Naive B cell (primary cell): ENCODE results near the gene ING3. TPM values are rescaled to one million over a fixed set of nuclear protein-coding genes. Genes with fewer than 3 reads are reported as not detected.

Experiments used
- ATAC-seq, 2 donors: fragments of 150-1000 bp; cut with Tn5 transposase; 2 replicates each; pipeline ENCODE4 v1.10.0; 2021; ENCODE audit warnings: low read depth in 2 of 2, mild to moderate bottlenecking in 2 of 2, moderate library complexity in 2 of 2
- DNase-seq: peaks from one replicate; pipeline ENCODE4 v3.0.0; 2022
- H3K27ac Mint-ChIP-seq, 6 donors: one replicate each; pipeline ENCODE4 v1.8.0; 2020 to 2022; ENCODE audit warnings: mild to moderate bottlenecking in 6 of 6, mixed read lengths in 6 of 6, moderate library complexity in 5 of 6, inconsistent platforms in 2 of 6
- H3K27me3 Mint-ChIP-seq, 3 donors: one replicate each; pipeline ENCODE4 v1.8.0; 2021 to 2022; ENCODE audit warnings: mixed read lengths in 3 of 3, mild to moderate bottlenecking in 1 of 3
- H3K36me3 Mint-ChIP-seq, 2 donors: one replicate each; pipeline ENCODE4 v1.8.0; 2020 to 2022; ENCODE audit warnings: mixed read lengths in 2 of 2, inconsistent platforms in 1 of 2, mild to moderate bottlenecking in 1 of 2
- H3K4me1 Mint-ChIP-seq, 3 donors: one replicate each; pipeline ENCODE4 v1.8.0; 2020 to 2022; ENCODE audit warnings: mixed read lengths in 3 of 3, inconsistent platforms in 1 of 3, mild to moderate bottlenecking in 1 of 3, moderate library complexity in 1 of 3
- H3K4me3 Mint-ChIP-seq, 8 donors: one replicate each; pipeline ENCODE4 v1.8.0; 2020 to 2022; ENCODE audit warnings: mild to moderate bottlenecking in 8 of 8, mixed read lengths in 8 of 8, moderate library complexity in 8 of 8, inconsistent platforms in 2 of 8
- H3K9me3 Mint-ChIP-seq, 7 donors: one replicate each; pipeline ENCODE4 v1.8.0; 2020 to 2022; ENCODE audit warnings: mixed read lengths in 7 of 7, mild to moderate bottlenecking in 5 of 7, inconsistent platforms in 2 of 7, moderate library complexity in 1 of 7
- polyA plus RNA-seq, 6 donors: library from polyadenylated mRNA; unstranded; fragments of 300-500 nt; fragmentation: Illumina TruSeq; gene quantifications; one replicate each; pipeline ENCODE4 v1.2.3, GENCODE V29; 2021; ENCODE audit warnings: low read depth in 6 of 6

Gene ING3, protein sequence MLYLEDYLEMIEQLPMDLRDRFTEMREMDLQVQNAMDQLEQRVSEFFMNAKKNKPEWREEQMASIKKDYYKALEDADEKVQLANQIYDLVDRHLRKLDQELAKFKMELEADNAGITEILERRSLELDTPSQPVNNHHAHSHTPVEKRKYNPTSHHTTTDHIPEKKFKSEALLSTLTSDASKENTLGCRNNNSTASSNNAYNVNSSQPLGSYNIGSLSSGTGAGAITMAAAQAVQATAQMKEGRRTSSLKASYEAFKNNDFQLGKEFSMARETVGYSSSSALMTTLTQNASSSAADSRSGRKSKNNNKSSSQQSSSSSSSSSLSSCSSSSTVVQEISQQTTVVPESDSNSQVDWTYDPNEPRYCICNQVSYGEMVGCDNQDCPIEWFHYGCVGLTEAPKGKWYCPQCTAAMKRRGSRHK
- 10 to 100 TPM; 48.3 to 61.3 (median 53.6) TPM for polyA plus RNA-seq

DNA sequence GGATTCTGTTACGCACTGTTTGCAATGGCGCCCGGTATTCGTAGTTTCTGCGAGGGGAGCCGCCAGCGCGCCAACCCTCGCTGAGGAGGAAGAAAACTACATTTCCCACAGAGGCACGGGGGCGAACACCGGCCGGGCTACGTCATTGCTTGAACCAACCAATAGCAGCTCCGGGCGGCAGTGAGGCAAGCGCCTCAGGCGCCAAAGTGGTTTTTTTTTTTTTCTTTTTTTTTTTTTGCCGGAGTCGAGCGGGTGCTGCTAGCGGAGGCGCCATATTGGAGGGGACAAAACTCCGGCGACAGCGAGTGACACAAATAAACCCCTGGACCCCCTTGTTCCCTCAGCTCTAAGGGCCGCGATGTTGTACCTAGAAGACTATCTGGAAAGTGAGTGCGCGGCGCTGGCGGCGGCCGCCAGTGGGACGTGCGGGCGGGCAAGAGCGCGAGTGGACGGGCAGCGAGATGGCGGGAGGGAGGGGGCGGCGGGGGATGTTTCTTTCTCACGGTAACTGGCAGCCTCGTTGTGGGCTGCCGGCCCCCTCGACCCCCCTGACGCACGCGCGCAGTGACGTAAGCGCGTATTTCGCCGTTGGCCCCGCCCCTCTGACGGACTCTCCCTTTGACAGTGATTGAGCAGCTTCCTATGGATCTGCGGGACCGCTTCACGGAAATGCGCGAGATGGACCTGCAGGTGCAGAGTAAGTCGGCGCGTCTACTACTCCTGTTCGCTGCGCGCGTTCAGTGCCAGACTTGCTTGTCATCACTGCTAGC is at the start of gene ING3:
Gene ING3, plus strand, starts transcription at position 239 of the 770 bp plus-strand sequence. Its CDS starts 120 bp downstream, at position 359.
- Mint-ChIP-seq H3K36me3 (peaks cover 0 to 3% of the 10 kb centered on the region in 2 donors), H3K4me3 (peak within 1 kb of the TSS; percentile 91 to 97 (median 93)), H3K9me3 (no peaks in the 10 kb centered on the region), H3K27ac (peak within 1 kb of the TSS; percentile 99 to 100 (median 99)), H3K27me3 (peaks cover 0 to 7% (median 7%) of the 10 kb centered on the region in 3 donors), H3K4me1 (peaks cover 19 to 25% (median 19%) of the 10 kb centered on the region in 3 donors)
- peak; percentile 87 for ATAC-seq
- DNase-seq, result peak; percentile 98

DNA sequence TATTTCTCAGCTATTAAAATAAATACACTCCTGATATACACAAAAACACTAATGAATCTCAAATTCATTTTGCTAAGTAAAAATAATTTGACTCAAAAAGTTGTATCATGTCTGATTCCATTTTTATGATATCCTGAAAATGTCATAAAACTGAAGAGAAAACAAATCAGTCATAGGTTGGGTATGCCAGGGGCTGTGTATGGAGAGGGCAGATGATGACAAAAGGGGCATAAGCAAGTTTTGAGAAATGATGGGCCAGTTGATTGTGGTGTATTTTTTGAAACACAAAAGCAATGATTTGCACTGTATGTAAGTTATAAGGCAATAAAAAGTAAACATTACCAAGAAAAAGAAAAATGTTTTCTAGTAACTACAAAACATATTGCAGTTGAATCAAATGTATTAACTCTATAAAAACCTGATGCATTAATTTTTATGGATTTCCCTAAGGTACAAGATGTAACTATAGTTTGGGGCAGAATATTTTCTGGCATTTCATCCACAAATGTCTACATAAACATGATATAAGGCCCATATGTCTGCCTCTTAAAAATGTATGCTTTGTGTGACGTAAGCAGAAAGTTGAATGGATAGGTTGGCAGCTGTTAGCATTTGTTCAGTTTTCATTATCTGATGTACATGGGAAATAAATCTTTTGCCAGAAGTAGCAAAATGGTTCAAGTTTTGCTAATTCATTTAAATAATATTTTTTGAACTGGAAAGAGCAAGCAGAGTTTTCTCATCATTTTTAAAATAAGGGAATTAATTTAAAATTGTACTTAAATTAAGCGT is 35.1 kb upstream of the ING3 start:
- no peak for ATAC-seq
- Mint-ChIP-seq H3K4me1 (no peaks in the 10 kb centered on the region), H3K9me3 (peaks cover 0 to 25% (median 7%) of the 10 kb centered on the region in 7 donors), H3K27me3 (peaks cover 0 to 13% (median 6%) of the 10 kb centered on the region in 3 donors), H3K36me3 (no peaks in the 10 kb centered on the region), H3K4me3 (no peak overlapping the region), H3K27ac (no peak overlapping the region)
- no peak for DNase-seq

DNA sequence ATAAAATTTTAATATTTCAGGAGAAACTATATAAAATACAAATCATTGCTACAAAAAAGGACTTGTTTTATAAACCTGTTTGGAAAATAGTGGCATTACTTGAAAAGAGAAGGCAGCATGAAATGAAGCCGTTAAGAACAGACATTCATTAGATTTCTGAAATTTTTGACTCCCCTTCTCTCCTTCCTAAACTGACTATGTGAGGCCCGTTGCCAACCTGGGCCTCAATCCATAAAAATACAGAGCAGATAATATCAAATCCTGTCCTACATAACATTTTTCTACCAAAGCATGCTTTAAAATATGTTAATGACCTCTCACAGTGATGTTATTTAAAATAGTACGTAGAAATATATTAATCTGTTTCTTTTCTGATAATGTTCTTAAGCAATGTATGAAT is 34.5 kb upstream of the ING3 start:
- Mint-ChIP-seq H3K4me1 (no peaks in the 10 kb centered on the region), H3K27ac (no peak overlapping the region), H3K9me3 (peaks cover 0 to 25% (median 7%) of the 10 kb centered on the region in 7 donors), H3K27me3 (peaks cover 0 to 13% (median 6%) of the 10 kb centered on the region in 3 donors), H3K4me3 (no peak overlapping the region), H3K36me3 (no peaks in the 10 kb centered on the region)
- DNase-seq, result no peak
- no peak for ATAC-seq

DNA sequence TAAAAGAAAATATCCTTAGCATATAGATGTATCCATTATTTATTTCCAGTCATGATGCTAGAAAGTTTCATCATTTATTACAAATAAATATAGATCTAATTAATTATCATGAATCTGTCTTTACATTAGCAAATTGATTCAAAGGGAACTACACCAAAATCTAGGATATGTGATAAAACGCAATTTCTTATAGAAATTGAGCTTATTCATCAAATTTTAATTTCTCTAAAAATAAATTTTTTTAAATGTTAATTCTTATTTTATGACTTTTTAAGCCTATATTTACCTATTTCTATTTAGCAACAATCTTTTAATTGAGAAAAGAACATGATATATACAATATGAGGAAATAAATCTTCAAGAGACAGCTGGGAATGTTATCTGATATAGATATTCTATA is 34.0 kb upstream of the ING3 start:
- H3K36me3 Mint-ChIP-seq, result no peaks in the 10 kb centered on the region
- no peak for ATAC-seq

DNA sequence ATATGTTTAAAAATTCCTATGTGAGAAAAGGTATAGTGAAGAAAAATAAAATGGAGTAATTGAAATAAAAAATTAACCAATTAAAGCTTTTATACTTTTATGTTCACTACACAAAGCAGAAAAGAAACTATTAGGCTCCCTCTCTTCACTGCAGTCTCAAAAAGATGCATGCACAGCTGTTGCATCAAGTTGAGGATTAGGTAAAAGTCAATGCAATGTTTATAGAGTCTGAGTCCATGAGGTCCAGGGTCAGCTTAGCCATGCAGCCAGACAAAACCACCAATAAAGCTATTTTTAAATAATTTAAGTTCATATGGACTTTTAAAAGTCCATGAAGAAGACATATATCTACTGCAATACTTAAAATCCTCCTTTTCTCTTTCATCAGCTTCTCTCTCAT is 31.1 kb upstream of the ING3 start:
- H3K4me1 Mint-ChIP-seq, result no peaks in the 10 kb centered on the region
- DNase-seq, result no peak
- no peak overlapping the region for H3K4me3 Mint-ChIP-seq
- no peak for ATAC-seq
- no peak overlapping the region for H3K27ac Mint-ChIP-seq
- H3K9me3 Mint-ChIP-seq, result peaks cover 0 to 1% (median 0%) of the 10 kb centered on the region in 7 donors
- no peaks in the 10 kb centered on the region for H3K36me3 Mint-ChIP-seq
- H3K27me3 Mint-ChIP-seq, result peaks cover 0 to 16% (median 12%) of the 10 kb centered on the region in 3 donors

More for the DNA sequence above, 34.0 kb upstream of the ING3 start:
- Mint-ChIP-seq H3K27me3 (peaks cover 0 to 13% (median 6%) of the 10 kb centered on the region in 3 donors), H3K4me1 (no peaks in the 10 kb centered on the region), H3K9me3 (peaks cover 0 to 25% (median 7%) of the 10 kb centered on the region in 7 donors), H3K27ac (no peak overlapping the region), H3K4me3 (no peak overlapping the region)
- no peak for DNase-seq

DNA sequence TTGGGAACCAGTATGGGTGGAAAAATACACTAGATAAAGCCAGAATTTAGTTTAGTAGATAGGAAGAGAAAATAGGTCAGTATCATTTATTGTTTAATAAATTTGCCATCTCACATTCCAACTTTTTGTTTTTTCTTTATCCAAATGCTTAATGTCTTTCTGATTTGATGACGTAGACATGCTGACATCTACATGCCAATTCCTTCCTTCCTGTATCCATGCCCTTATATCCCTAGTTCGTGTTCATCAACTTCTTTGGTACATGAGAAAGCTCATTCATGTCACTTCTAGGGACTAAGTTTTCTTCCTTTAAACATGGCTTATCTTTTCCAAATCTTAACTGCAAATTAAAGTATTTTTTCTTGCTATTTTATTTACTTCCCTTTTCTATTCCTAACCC is 30.5 kb upstream of the ING3 start:
- Mint-ChIP-seq H3K9me3 (peaks cover 0 to 3% (median 0%) of the 10 kb centered on the region in 7 donors), H3K27ac (no peak overlapping the region), H3K4me1 (no peaks in the 10 kb centered on the region), H3K27me3 (peaks cover 5 to 17% (median 14%) of the 10 kb centered on the region in 3 donors), H3K36me3 (no peaks in the 10 kb centered on the region), H3K4me3 (no peak overlapping the region)
- DNase-seq, result no peak
- no peak for ATAC-seq

DNA sequence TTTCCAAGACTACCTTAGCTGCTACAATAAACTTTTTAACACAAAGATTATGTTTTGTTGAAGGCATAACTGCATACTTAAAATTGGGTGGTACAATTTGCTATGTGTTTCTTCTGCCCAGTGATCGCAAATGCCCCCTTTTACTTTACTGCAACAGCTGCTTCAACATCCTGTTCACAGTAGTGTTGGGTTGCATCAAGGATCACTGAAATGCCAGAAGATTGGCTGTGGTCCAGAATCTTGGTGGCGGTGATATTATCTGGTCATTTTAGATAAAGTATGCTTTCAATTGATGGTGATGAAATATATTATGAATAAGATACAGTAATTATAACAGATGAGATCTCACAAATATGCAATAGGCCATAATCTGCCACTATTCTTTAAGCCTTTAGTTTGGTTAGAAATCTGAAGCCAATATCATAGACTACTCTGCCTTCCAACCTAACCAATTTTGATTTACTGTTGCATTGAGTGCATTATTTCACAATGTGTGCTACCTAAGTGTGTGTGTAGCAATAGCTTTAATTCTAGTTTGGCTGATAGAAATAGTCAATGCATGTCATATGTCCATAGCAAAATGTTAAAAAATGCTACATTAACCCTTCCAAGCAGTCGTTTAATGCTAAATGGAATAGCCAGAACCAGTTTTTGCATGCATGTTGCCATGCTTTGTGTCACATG is 29.8 kb upstream of the ING3 start:
- H3K27me3 Mint-ChIP-seq, result peaks cover 10 to 22% (median 14%) of the 10 kb centered on the region in 3 donors
- H3K4me1 Mint-ChIP-seq, result no peaks in the 10 kb centered on the region
- peaks cover 0 to 4% (median 0%) of the 10 kb centered on the region in 7 donors for H3K9me3 Mint-ChIP-seq
- H3K36me3 Mint-ChIP-seq, result no peaks in the 10 kb centered on the region
- DNase-seq, result no peak
- no peak for ATAC-seq
- H3K27ac Mint-ChIP-seq, result no peak overlapping the region
- no peak overlapping the region for H3K4me3 Mint-ChIP-seq

DNA sequence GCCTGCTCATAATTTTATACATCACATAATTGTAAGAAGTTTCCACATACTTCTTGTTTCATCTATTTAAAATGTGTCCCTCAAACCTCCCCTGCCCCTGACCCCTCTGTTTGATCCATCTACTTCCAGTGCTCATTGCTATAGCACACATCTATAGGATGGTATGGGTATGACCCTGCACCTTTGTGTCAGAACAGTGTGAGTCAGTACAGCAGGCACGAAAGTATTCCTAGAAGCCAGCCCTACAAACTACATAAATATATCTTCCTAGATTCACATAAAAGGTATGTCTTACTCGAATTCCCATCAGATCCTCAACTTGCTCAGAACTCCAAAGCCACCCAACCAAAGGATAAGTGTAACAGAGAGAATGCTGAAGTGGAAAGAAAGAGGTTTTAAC is 25.7 kb upstream of the ING3 start:
- Mint-ChIP-seq H3K4me3 (no peak overlapping the region), H3K9me3 (peaks cover 0 to 4% (median 0%) of the 10 kb centered on the region in 7 donors), H3K27ac (no peak overlapping the region), H3K27me3 (peaks cover 10 to 16% (median 10%) of the 10 kb centered on the region in 3 donors), H3K36me3 (no peaks in the 10 kb centered on the region), H3K4me1 (peaks cover 9 to 14% (median 13%) of the 10 kb centered on the region in 3 donors)
- ATAC-seq (no peak), DNase-seq (no peak)

DNA sequence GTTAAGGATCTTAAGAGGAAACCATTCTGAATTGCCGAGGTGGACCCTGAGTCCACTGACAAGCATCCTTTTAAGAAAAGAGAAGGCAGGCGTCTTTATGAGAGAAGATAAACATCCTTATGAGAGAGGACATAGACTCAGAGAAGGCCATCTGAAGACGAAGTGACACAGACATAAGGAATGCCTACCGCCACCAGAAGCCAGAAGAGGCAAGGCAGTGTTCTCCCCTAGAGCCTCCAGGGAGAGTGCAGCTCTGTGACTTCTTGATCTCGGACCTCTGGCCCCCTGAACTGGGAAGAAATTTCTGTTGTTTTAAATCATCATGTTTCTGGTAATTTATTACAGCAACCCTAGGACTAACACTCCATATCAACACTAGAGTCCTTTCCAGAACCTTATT is 25.2 kb upstream of the ING3 start:
- DNase-seq (no peak), ATAC-seq (no peak)
- Mint-ChIP-seq H3K4me3 (no peak overlapping the region), H3K27me3 (peaks cover 7 to 18% (median 10%) of the 10 kb centered on the region in 3 donors), H3K4me1 (peaks cover 9 to 14% (median 13%) of the 10 kb centered on the region in 3 donors), H3K9me3 (peaks cover 0 to 4% (median 0%) of the 10 kb centered on the region in 7 donors), H3K36me3 (no peaks in the 10 kb centered on the region), H3K27ac (no peak overlapping the region)

DNA sequence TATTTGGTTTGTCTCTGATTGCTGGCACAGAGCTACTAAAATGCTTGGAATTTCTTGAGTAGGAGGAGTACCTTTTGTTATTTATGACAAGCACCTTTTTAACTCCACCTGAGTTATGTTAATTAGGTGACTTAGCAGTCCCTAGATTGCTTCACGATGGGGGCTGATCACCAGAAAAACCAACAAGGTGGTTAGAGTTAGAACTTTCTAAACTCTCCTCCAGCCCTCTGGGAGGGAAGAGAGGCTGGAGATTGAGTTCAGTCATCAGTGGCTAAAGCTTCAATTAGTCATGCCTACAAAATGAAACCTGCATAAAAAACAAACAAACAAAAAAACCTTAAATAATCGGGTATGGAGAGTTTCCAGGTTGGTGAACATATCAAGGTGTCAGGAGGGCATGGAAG is 23.6 kb upstream of the ING3 start:
- H3K27ac Mint-ChIP-seq, result no peak overlapping the region
- no peaks in the 10 kb centered on the region for H3K36me3 Mint-ChIP-seq
- peaks cover 9 to 14% (median 13%) of the 10 kb centered on the region in 3 donors for H3K4me1 Mint-ChIP-seq
- peaks cover 0 to 4% (median 0%) of the 10 kb centered on the region in 7 donors for H3K9me3 Mint-ChIP-seq
- H3K4me3 Mint-ChIP-seq, result no peak overlapping the region
- DNase-seq (no peak), ATAC-seq (no peak)
- H3K27me3 Mint-ChIP-seq, result peaks cover 9 to 21% (median 13%) of the 10 kb centered on the region in 3 donors

DNA sequence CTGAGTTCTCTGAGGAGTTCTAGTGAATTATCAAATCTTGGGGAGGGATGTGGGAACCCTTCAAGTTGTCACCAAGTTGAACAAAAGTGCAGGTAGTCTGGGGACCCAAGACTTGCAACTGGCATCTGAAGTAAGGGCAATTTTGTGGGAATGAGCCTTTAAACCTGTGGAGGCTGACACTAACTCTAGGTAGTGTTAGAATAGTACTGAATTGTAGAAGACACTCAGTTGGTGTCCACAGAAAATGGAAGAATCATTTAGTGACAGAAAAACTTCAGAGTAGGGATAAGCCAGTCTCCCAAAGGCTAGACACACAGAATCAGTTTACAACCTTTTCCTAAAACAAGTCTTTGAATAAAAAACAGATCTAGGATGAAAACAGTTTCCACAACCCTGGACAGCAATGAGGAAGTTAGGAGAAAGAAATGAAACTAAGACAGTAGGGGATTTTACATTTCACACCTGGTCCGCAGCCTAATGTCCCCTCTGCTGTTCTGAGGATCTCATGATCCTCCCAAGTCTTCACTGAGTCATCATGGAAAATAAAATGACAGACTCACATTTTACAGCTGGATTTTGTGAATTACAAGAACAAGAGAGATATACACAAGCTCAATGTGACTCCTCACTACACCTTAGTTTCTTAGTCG is 23.0 kb upstream of the ING3 start:
- no peak overlapping the region for H3K4me3 Mint-ChIP-seq
- no peak overlapping the region for H3K27ac Mint-ChIP-seq
- ATAC-seq, result peak; percentile 95 to 96
- H3K4me1 Mint-ChIP-seq, result peaks cover 9 to 14% (median 13%) of the 10 kb centered on the region in 3 donors
- H3K36me3 Mint-ChIP-seq, result no peaks in the 10 kb centered on the region
- H3K27me3 Mint-ChIP-seq, result peaks cover 7 to 21% (median 15%) of the 10 kb centered on the region in 3 donors
- peaks cover 0 to 4% (median 0%) of the 10 kb centered on the region in 7 donors for H3K9me3 Mint-ChIP-seq
- DNase-seq, result no peak

DNA sequence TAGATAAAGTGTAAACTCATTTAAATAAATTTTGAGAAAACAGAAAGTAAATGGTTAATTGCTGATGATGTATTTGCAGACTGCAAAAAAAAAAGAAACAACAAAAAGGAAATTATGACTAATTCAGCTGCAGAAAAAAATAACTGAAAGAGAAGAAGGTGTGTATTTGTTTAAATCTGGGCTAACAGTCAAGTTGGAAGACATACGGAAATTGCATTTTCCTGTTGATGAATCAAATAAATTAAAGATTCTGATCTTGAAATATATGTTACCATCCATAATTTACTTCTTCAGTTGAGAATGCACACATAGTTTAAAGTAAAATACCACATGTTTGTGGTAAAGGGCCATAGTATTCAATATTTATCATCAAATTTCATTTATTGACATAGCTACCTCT is 19.3 kb upstream of the ING3 start:
- DNase-seq (no peak), ATAC-seq (no peak)
- H3K27ac Mint-ChIP-seq, result peak overlapping the region in 1 of 6 donors; percentile 16
- no peaks in the 10 kb centered on the region for H3K36me3 Mint-ChIP-seq
- no peak overlapping the region for H3K4me3 Mint-ChIP-seq
- no peaks in the 10 kb centered on the region for H3K9me3 Mint-ChIP-seq
- H3K4me1 Mint-ChIP-seq, result peaks cover 9 to 14% (median 13%) of the 10 kb centered on the region in 3 donors
- peaks cover 4 to 20% (median 15%) of the 10 kb centered on the region in 3 donors for H3K27me3 Mint-ChIP-seq
